Right lobe of liver (tissue), 4 donors: ENCODE results near the gene LCOR.

ENCODE experiments used
- CTCF ChIP-seq, 4 donors: fragments of 200-600 bp in 3 of 4; fragments of 450-650 bp in 1 of 4; IDR thresholded peaks; one replicate each; pipeline versions ENCODE4 v1.5.1 to v1.8.0; 2016 to 2022; ENCODE audit warnings: antibody characterized with exemption in 4 of 4, mild to moderate bottlenecking in 2 of 4
- POLR2A ChIP-seq: fragments of 450-650 bp; IDR thresholded peaks from one replicate; pipeline ENCODE4 v1.6.1; 2017; ENCODE audit warnings: antibody characterized with exemption, mild to moderate bottlenecking
- donor health status: DM: no; HTN: no; CAD: no.
- donor health status: DM: no; HTN: no; CAD: no.
- donor health status: DM: no; HTN: yes; CAD: no.

GRCh38 chr10:97023401-97024167, 191.5 kb downstream of the LCOR start:
- TF ChIP-seq POLR2A = no peak
- no peak for TF ChIP-seq CTCF (IDR thresholded peaks at IDR 0.05)
